HEK293 (cell line): ENCODE data around the gene CA5B.

Source experiments
- CTCF ChIP-seq: fragments of 450-650 bp; formaldehyde crosslinking; IDR thresholded peaks from 2 replicates; pipeline ENCODE4 v1.5.1; 2016; ENCODE audit warnings: missing biosample characterization, missing genetic modification characterization
- MYNN ChIP-seq: fragments of 450-650 bp; formaldehyde crosslinking; IDR thresholded peaks from 2 replicates; pipeline ENCODE4 v1.5.1; 2016; ENCODE audit warnings: missing biosample characterization, missing genetic modification characterization, borderline replicate concordance
- PATZ1 ChIP-seq: fragments of 450-650 bp; formaldehyde crosslinking; IDR thresholded peaks from 2 replicates; pipeline ENCODE4 v1.5.1; 2016; ENCODE audit warnings: missing biosample characterization, missing genetic modification characterization
- ZBTB11 ChIP-seq: fragments of 450-650 bp; formaldehyde crosslinking; conservative IDR thresholded peaks from 2 replicates; pipeline ENCODE4 v1.5.1; 2016; ENCODE audit warnings: low read depth, missing biosample characterization, missing genetic modification characterization
- ZNF112 ChIP-seq: fragments of 450-650 bp; formaldehyde crosslinking; IDR thresholded peaks from 2 replicates; pipeline ENCODE4 v1.5.0; 2017; ENCODE audit warnings: missing biosample characterization, missing genetic modification characterization
- ZNF184 ChIP-seq: fragments of 450-650 bp; IDR thresholded peaks from 2 replicates; pipeline ENCODE4 v1.5.1; 2018; ENCODE audit warnings: missing biosample characterization, mild to moderate bottlenecking, missing genetic modification characterization
- ZNF629 ChIP-seq: fragments of 450-650 bp; formaldehyde crosslinking; IDR thresholded peaks from 2 replicates; pipeline ENCODE4 v1.5.1; 2017; ENCODE audit warnings: missing biosample characterization, missing genetic modification characterization
- ZNF654 ChIP-seq: fragments of 450-650 bp; formaldehyde crosslinking; IDR thresholded peaks from 2 replicates; pipeline ENCODE4 v1.5.1; 2016; ENCODE audit warnings: low read depth, missing biosample characterization, missing genetic modification characterization
- TF ChIP-seq, protein P1 (sequence below): IDR thresholded peaks from 2 replicates; pipeline ENCODE4 v1.6.1; 2011; ENCODE audit warnings: mild to moderate bottlenecking, low read depth, low read length, borderline replicate concordance

GRCh38 chrX:15749642-15750610 lies 11.9 kb downstream of the CA5B start:
- TF ChIP-seq ZNF629 (tag by site-specific recombination) (no peak), PATZ1 (tag by site-specific recombination) (no peak), CTCF (tag by site-specific recombination) (no peak), ZBTB11 (tag by site-specific recombination) (no peak), ZNF184 (tag by site-specific recombination) (no peak), MYNN (no peak), ZNF112 (tag by site-specific recombination) (no peak), ZNF654 (no peak)
- TF ChIP-seq, protein P1, sequence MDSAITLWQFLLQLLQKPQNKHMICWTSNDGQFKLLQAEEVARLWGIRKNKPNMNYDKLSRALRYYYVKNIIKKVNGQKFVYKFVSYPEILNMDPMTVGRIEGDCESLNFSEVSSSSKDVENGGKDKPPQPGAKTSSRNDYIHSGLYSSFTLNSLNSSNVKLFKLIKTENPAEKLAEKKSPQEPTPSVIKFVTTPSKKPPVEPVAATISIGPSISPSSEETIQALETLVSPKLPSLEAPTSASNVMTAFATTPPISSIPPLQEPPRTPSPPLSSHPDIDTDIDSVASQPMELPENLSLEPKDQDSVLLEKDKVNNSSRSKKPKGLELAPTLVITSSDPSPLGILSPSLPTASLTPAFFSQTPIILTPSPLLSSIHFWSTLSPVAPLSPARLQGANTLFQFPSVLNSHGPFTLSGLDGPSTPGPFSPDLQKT, result no peak
